Panc1 (cell line): Measurements from ENCODE around the gene UXS1.

Experiments
- POLR2AphosphoS5 ChIP-seq: IDR thresholded peaks from 2 replicates; pipeline ENCODE4 v1.6.1; 2012; ENCODE audit warnings: mild to moderate bottlenecking, low read depth, low read length, moderate library complexity
- TF ChIP-seq, protein P1 (sequence below): fragments of 450-650 bp; IDR thresholded peaks from 2 replicates; pipeline ENCODE4 v1.5.1; 2017; ENCODE audit warnings: mild to moderate bottlenecking

DNA sequence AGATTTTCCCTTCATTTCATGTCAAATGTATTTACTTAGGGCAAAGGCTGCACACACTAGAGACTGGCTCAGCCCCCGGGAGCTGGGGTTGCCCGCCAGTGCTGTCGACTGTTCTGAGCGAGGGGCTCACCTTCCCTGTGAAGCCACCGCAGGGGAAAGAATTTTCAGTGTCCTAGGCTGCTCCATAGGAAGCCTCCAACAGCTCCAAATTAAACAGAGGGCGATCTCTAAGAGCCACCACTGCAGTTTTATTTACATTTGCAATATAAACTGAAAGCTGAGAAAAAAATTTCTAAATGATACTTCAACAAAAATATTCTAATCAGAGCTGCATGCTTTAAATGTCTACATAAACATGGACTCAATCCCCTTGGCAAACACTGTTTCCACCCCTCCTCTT is 54.0 kb downstream of the UXS1 start:
- TF ChIP-seq, protein P1, sequence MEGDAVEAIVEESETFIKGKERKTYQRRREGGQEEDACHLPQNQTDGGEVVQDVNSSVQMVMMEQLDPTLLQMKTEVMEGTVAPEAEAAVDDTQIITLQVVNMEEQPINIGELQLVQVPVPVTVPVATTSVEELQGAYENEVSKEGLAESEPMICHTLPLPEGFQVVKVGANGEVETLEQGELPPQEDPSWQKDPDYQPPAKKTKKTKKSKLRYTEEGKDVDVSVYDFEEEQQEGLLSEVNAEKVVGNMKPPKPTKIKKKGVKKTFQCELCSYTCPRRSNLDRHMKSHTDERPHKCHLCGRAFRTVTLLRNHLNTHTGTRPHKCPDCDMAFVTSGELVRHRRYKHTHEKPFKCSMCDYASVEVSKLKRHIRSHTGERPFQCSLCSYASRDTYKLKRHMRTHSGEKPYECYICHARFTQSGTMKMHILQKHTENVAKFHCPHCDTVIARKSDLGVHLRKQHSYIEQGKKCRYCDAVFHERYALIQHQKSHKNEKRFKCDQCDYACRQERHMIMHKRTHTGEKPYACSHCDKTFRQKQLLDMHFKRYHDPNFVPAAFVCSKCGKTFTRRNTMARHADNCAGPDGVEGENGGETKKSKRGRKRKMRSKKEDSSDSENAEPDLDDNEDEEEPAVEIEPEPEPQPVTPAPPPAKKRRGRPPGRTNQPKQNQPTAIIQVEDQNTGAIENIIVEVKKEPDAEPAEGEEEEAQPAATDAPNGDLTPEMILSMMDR, result no peak
- no peak for TF ChIP-seq POLR2AphosphoS5
